ENCODE data around the gene CIZ1.
"Not testable (repeated sequence)": the region's sequence is repeated elsewhere in the genome, so short reads cannot be mapped to it uniquely, and the experiment has no call there.

Gene CIZ1

GRCh38 chr9:128182893-128183588 lies 8.3 kb downstream of the CIZ1 start:
- Histone ChIP-seq H3K36me3 (ENCODE audit: insufficient read depth, low read length) (peaks cover 39% of the 10 kb centered on the region), H2AFZ (ENCODE audit: low read length, unreplicated experiment) (no peak overlapping the region), H3K27ac (ENCODE audit: low read depth, low read length) (no peak overlapping the region), H3K27me3 (ENCODE audit: insufficient read depth, low read length) (no peaks in the 10 kb centered on the region), H3K4me1 (ENCODE audit: control insufficient read depth, insufficient read depth, low read length, unreplicated experiment) (no peaks in the 10 kb centered on the region), H3K79me2 (ENCODE audit: control insufficient read depth, insufficient read depth, low read length, unreplicated experiment) (no peaks in the 10 kb centered on the region), H3K4me3 (ENCODE audit: low read depth, low read length) (no peak overlapping the region)

DNA sequence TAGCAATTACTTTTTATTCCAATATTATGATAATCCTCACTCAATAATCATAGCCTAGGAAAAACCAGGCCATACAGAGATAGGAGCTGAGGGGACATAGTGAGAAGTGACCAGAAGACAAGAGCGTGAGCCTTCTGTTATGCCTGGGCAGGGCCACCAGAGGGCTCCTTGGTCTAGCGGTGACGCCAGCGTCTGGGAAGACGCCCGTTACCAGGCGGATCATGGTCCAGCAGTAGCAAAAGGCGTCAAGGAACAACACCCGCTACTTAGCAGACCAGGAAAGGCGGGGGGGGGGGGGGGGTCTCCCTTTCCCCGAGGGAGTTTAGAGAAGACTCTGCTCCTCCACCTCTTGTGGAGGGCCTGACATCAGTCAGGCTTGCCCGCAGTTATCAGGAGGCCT lies 9.9 kb downstream of the CIZ1 start:
- peaks cover 36% of the 10 kb centered on the region for H3K36me3 ChIP-seq (ENCODE audit: insufficient read depth, low read length)
- H3K4me3 ChIP-seq (ENCODE audit: low read depth, low read length); H3K4me1 ChIP-seq (ENCODE audit: control insufficient read depth, insufficient read depth, low read length, unreplicated experiment): not testable (repeated sequence)

DNA sequence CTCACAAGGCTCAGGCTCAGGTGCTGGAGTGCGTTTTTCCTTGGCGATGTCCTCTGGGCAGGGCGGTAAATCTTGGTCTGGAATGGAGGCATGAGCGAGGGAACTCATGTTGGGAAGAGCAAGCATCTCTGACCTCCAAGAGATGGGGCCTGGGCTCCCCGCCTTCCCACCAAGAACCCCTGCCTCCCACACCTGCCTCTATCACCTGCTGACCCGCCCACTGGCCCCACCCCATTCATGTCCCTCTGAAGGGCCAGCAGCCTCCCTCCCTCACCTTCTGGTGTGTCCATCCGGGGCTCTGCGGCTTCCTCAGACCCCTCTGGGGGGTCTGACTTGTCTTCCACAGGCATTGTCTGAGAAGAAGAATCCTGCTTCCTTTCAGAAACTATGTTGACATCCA lies 10.9 kb downstream of the CIZ1 start:
- no peaks in the 10 kb centered on the region for H3K4me1 ChIP-seq (ENCODE audit: control insufficient read depth, insufficient read depth, low read length, unreplicated experiment)
- no peaks in the 10 kb centered on the region for H3K27me3 ChIP-seq (ENCODE audit: insufficient read depth, low read length)
- no peak overlapping the region for H2AFZ ChIP-seq (ENCODE audit: low read length, unreplicated experiment)
- H3K27ac ChIP-seq (ENCODE audit: low read depth, low read length) = no peak overlapping the region
- no peaks in the 10 kb centered on the region for H3K79me2 ChIP-seq (ENCODE audit: control insufficient read depth, insufficient read depth, low read length, unreplicated experiment)
- H3K4me3 ChIP-seq (ENCODE audit: low read depth, low read length) = no peak overlapping the region
- H3K36me3 ChIP-seq (ENCODE audit: insufficient read depth, low read length) = peaks cover 34% of the 10 kb centered on the region

More for the DNA sequence above, 9.9 kb downstream of the CIZ1 start:
- not testable (repeated sequence) for H3K79me2 ChIP-seq (ENCODE audit: control insufficient read depth, insufficient read depth, low read length, unreplicated experiment); H2AFZ ChIP-seq (ENCODE audit: low read length, unreplicated experiment); H3K27ac ChIP-seq (ENCODE audit: low read depth, low read length); H3K27me3 ChIP-seq (ENCODE audit: insufficient read depth, low read length)

DNA sequence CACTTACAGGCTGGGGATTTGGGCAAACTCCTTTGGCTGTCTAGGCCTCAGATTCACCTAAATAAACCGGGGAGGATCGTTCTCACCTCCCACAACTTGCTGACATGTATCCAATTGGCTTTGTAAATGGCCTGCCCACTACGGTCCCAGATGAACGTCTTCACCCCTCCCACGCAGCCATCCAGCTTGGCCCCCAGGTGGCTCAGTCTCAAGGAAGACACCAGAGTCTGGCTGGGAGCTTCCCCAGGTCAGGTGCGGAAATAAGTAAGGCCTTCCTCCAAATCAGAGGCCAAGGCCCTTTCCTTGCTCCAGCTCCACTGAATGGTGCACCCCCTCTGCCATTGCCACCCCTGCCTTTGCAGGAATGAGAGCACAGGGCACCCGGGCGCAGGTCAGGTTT lies 11.4 kb downstream of the CIZ1 start:
- Histone ChIP-seq H3K27me3 (ENCODE audit: insufficient read depth, low read length) (no peaks in the 10 kb centered on the region), H3K4me3 (ENCODE audit: low read depth, low read length) (no peak overlapping the region), H2AFZ (ENCODE audit: low read length, unreplicated experiment) (no peak overlapping the region), H3K27ac (ENCODE audit: low read depth, low read length) (no peak overlapping the region), H3K79me2 (ENCODE audit: control insufficient read depth, insufficient read depth, low read length, unreplicated experiment) (no peaks in the 10 kb centered on the region), H3K36me3 (ENCODE audit: insufficient read depth, low read length) (peaks cover 32% of the 10 kb centered on the region), H3K4me1 (ENCODE audit: control insufficient read depth, insufficient read depth, low read length, unreplicated experiment) (no peaks in the 10 kb centered on the region)

- Histone ChIP-seq H3K79me2 (ENCODE audit: control insufficient read depth, insufficient read depth, low read length, unreplicated experiment) (no peaks in the 10 kb centered on the region), H3K4me1 (ENCODE audit: control insufficient read depth, insufficient read depth, low read length, unreplicated experiment) (no peaks in the 10 kb centered on the region), H3K36me3 (ENCODE audit: insufficient read depth, low read length) (peaks cover 38% of the 10 kb centered on the region), H2AFZ (ENCODE audit: low read length, unreplicated experiment) (no peak overlapping the region), H3K27me3 (ENCODE audit: insufficient read depth, low read length) (no peaks in the 10 kb centered on the region), H3K4me3 (ENCODE audit: low read depth, low read length) (no peak overlapping the region), H3K27ac (ENCODE audit: low read depth, low read length) (no peak overlapping the region)
Observed at GRCh38 chr9:128178806-128179431, 12.5 kb downstream of the CIZ1 start.

GRCh38 chr9:128175726-128176125 lies 15.6 kb downstream of the CIZ1 start:
- Histone ChIP-seq H3K79me2 (ENCODE audit: control insufficient read depth, insufficient read depth, low read length, unreplicated experiment) (no peaks in the 10 kb centered on the region), H2AFZ (ENCODE audit: low read length, unreplicated experiment) (no peak overlapping the region), H3K27ac (ENCODE audit: low read depth, low read length) (no peak overlapping the region), H3K4me3 (ENCODE audit: low read depth, low read length) (no peak overlapping the region), H3K27me3 (ENCODE audit: insufficient read depth, low read length) (no peaks in the 10 kb centered on the region), H3K36me3 (ENCODE audit: insufficient read depth, low read length) (peaks cover 35% of the 10 kb centered on the region), H3K4me1 (ENCODE audit: control insufficient read depth, insufficient read depth, low read length, unreplicated experiment) (no peaks in the 10 kb centered on the region)

DNA sequence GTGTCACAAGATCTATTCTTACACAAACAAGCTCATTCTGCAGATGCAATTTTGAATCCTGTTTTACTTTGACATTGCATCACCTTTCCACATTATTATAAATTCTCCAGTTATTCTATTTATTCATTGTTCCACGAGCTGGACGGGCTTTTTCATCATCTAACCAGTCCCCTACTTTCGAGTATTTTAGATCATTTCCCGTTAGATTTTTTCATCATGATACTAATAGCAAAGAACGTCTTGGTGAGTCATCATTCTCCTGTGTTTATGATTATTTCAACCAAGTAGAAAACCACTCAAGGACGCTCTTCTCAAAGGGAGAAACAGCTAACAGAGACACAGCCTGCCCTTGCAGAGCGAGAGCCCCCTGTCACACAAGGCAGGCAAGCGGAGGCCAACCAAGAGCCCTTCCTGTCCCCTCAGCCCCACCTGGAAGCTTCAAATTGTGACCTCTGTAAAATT lies 16.2 kb downstream of the CIZ1 start:
- no peaks in the 10 kb centered on the region for H3K79me2 ChIP-seq (ENCODE audit: control insufficient read depth, insufficient read depth, low read length, unreplicated experiment)
- H3K36me3 ChIP-seq (ENCODE audit: insufficient read depth, low read length) = peaks cover 29% of the 10 kb centered on the region

GRCh38 chr9:128174062-128174461 lies 17.3 kb downstream of the CIZ1 start:
- no peaks in the 10 kb centered on the region for H3K27me3 ChIP-seq (ENCODE audit: insufficient read depth, low read length)
- H3K4me3 ChIP-seq (ENCODE audit: low read depth, low read length) = no peak overlapping the region
- peaks cover 19% of the 10 kb centered on the region for H3K36me3 ChIP-seq (ENCODE audit: insufficient read depth, low read length)
- H3K4me1 ChIP-seq (ENCODE audit: control insufficient read depth, insufficient read depth, low read length, unreplicated experiment) = no peaks in the 10 kb centered on the region
- no peak overlapping the region for H2AFZ ChIP-seq (ENCODE audit: low read length, unreplicated experiment)
- no peaks in the 10 kb centered on the region for H3K79me2 ChIP-seq (ENCODE audit: control insufficient read depth, insufficient read depth, low read length, unreplicated experiment)
- H3K27ac ChIP-seq (ENCODE audit: low read depth, low read length) = no peak overlapping the region

More for the DNA sequence above, 16.2 kb downstream of the CIZ1 start:
- H2AFZ ChIP-seq (ENCODE audit: low read length, unreplicated experiment) = no peak overlapping the region
- no peaks in the 10 kb centered on the region for H3K27me3 ChIP-seq (ENCODE audit: insufficient read depth, low read length)
- H3K4me1 ChIP-seq (ENCODE audit: control insufficient read depth, insufficient read depth, low read length, unreplicated experiment) = no peaks in the 10 kb centered on the region
- H3K4me3 ChIP-seq (ENCODE audit: low read depth, low read length) = no peak overlapping the region
- H3K27ac ChIP-seq (ENCODE audit: low read depth, low read length) = no peak overlapping the region

DNA sequence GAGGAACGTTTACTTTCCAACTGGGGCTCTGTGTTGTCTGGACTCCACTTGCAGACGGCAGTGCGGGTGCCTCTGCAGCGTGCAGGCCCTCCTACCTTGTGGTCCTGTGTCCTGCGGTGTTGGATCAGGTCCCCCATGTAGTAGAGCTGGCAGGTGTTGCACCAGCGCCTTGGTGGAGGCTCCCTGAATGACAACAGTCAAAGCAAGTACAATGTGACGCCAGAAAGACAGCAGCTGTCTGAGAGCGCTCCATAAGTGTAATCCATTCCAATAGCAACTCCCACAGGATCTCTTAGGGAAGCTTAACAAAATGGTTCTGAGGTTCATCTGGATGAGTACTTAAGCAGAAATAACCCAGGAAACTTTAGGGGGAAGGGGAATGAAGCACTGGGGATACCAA lies 21.4 kb downstream of the CIZ1 start:
- Histone ChIP-seq H3K79me2 (ENCODE audit: control insufficient read depth, insufficient read depth, low read length, unreplicated experiment) (no peaks in the 10 kb centered on the region), H3K4me3 (ENCODE audit: low read depth, low read length) (no peak overlapping the region), H3K4me1 (ENCODE audit: control insufficient read depth, insufficient read depth, low read length, unreplicated experiment) (no peaks in the 10 kb centered on the region), H3K36me3 (ENCODE audit: insufficient read depth, low read length) (peaks cover 9% of the 10 kb centered on the region; the same call in 1 of the 2 replicates), H3K27me3 (ENCODE audit: insufficient read depth, low read length) (no peaks in the 10 kb centered on the region), H3K27ac (ENCODE audit: low read depth, low read length) (no peak overlapping the region), H2AFZ (ENCODE audit: low read length, unreplicated experiment) (no peak overlapping the region)

DNA sequence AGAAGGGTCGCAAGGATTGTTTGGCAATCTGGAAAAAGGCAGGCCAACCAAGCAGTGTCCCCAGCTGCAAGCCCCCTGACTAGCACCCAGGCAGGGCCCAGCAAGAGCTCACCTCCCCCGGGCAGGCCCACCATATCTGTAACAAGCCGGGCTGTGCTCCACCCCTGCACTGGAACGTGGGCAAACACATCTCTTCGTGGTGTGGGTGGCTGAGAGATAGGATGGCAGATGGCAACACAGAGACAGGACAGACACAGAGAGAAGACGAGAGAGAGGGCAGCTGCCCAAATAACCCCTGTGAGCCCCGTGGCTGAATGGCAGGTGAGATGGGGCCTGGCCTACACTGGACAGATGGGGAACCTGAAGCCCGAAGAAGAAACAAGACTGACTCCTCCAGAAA lies 21.9 kb downstream of the CIZ1 start:
- Histone ChIP-seq H3K4me3 (ENCODE audit: low read depth, low read length) (no peak overlapping the region), H3K27me3 (ENCODE audit: insufficient read depth, low read length) (no peaks in the 10 kb centered on the region), H3K36me3 (ENCODE audit: insufficient read depth, low read length) (peaks cover 9% of the 10 kb centered on the region; the same call in 1 of the 2 replicates), H3K4me1 (ENCODE audit: control insufficient read depth, insufficient read depth, low read length, unreplicated experiment) (peaks cover 2% of the 10 kb centered on the region), H2AFZ (ENCODE audit: low read length, unreplicated experiment) (no peak overlapping the region), H3K79me2 (ENCODE audit: control insufficient read depth, insufficient read depth, low read length, unreplicated experiment) (no peaks in the 10 kb centered on the region), H3K27ac (ENCODE audit: low read depth, low read length) (no peak overlapping the region)

- no peak overlapping the region for H3K4me3 ChIP-seq (ENCODE audit: low read depth, low read length)
- no peaks in the 10 kb centered on the region for H3K27me3 ChIP-seq (ENCODE audit: insufficient read depth, low read length)
- peaks cover 9% of the 10 kb centered on the region for H3K4me1 ChIP-seq (ENCODE audit: control insufficient read depth, insufficient read depth, low read length, unreplicated experiment)
- H2AFZ ChIP-seq (ENCODE audit: low read length, unreplicated experiment) = no peak overlapping the region
- no peak overlapping the region for H3K27ac ChIP-seq (ENCODE audit: low read depth, low read length)
- H3K36me3 ChIP-seq (ENCODE audit: insufficient read depth, low read length) = 0 out of 2 replicates have a peak, but pooled peaks cover 3% of the 10 kb centered on the region
- H3K79me2 ChIP-seq (ENCODE audit: control insufficient read depth, insufficient read depth, low read length, unreplicated experiment) = no peaks in the 10 kb centered on the region
Observed at GRCh38 chr9:128168731-128169308, 22.6 kb downstream of the CIZ1 start.

Measured in ACC112 (cell line).